GM12873 (cell line): ENCODE data around the gene LDB2.

Source experiments
- TF ChIP-seq, protein P1 (sequence below): IDR thresholded peaks from 2 replicates; pipeline ENCODE4 v1.5.1; 2012; ENCODE audit warnings: low read depth, mild to moderate bottlenecking, moderate library complexity, low read length, control low read depth; ENCODE audit not compliant: insufficient read depth; ENCODE audit errors: missing control alignments

The LDB2 gene

DNA sequence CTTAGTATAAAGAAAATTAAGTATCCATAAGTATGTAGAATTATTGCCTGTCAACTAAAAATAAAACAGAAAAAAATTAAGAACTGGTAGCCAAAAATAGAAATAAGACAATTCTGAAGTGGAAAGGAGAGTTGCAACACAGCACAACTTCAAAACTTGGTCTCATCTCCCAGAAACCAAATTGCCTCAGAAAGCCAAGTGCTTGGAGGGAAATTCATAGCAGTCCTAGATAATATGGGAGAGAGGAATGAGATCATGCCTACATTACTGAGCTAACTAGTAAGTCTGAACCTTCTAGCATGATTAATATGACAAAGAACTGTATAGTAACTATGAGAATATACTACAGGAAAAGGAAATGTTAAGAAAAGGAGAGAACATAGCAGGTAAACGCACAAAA is 256.5 kb downstream of the LDB2 start:
- TF ChIP-seq, protein P1, sequence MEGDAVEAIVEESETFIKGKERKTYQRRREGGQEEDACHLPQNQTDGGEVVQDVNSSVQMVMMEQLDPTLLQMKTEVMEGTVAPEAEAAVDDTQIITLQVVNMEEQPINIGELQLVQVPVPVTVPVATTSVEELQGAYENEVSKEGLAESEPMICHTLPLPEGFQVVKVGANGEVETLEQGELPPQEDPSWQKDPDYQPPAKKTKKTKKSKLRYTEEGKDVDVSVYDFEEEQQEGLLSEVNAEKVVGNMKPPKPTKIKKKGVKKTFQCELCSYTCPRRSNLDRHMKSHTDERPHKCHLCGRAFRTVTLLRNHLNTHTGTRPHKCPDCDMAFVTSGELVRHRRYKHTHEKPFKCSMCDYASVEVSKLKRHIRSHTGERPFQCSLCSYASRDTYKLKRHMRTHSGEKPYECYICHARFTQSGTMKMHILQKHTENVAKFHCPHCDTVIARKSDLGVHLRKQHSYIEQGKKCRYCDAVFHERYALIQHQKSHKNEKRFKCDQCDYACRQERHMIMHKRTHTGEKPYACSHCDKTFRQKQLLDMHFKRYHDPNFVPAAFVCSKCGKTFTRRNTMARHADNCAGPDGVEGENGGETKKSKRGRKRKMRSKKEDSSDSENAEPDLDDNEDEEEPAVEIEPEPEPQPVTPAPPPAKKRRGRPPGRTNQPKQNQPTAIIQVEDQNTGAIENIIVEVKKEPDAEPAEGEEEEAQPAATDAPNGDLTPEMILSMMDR, result no peak

DNA sequence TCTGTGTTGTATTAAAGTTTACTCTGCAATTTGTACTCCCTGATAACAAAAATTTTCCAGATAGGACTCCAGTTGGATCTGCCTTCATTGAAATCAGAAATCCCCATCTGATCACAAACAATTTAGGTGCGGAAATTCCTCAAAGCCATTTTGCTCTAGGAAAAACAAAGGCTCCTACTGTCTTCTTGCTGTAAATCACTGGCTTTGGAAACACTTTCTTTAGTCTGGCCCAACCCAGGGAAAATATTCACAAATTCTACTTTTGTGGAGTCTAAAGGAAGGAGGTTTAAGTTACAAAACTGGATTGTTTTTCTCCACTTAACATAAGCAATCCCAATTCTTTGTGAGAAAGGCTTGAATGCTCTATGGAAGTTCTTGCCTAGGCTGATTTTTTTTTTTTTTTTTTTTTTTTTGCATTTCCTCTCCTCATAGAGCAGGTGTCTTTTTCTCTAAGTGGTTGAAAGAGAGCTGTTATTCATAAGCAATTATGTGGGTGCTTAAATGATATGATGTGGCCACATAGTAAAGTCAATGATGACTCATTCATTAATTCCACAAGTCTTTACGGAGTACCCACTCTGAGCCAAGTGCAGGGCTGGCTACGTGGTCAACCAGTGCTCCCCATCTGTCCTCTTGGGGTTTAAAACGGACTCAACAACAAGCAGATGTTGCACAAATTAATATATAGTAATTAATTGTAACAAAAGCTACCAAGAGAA is 261.4 kb downstream of the LDB2 start:
- TF ChIP-seq, protein P1, result no peak

DNA sequence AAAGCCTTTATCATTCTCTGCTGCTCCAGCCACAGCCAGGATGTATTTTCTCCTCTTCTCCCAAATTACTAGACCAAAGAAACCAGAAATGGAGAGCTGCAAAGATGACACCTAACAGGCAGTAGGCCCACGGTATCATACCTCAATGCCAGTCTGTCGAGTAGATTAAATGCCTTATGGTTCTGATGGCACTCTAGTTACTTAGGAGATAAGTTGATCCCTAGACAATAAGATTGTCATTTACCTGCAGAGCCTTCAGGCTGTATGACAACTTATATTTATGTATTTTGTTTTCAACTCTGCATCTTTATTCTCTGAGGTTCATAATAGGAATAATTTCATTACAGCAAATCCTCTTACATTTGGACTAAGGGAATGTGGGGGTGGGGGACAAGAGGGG is 262.1 kb downstream of the LDB2 start:
- TF ChIP-seq, protein P1, result no peak

DNA sequence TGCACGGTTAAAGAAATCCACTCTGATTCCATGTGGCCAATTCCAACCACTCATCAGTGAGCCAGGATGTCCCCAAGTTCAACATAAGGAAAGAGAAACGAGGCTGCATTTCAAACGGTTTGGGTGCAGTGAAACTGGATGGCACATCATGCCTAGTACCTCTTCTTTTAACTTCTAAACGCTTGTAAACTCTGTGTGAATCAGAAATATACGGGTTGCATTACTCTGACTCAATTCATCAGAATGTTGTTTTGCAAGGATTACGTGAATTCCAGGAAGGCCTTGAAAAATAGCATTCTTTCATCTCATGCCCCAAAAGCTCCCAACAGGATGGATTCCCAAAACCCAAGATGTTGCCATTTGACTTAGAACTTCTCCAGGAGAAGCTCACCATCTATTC is 270.4 kb downstream of the LDB2 start:
- TF ChIP-seq, protein P1, result no peak

DNA sequence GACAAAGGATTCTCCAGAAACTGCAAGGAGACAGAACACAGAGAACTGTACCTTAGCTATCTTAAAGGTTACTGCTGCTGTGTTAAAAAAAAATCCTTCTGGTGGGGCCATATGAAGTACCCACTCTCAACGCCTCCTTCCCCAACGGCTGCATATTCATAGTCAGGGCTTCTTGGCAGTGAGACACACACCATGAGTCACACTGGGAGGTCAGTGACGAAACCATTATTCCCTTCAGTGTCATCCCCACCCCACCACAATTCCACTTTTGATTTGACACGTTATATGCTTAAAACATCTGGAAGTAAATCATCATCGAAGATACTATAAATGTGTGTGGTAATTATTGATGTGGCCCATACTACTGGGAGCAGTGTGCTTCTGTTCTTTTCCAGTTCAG is 271.5 kb downstream of the LDB2 start:
- TF ChIP-seq, protein P1, result no peak

DNA sequence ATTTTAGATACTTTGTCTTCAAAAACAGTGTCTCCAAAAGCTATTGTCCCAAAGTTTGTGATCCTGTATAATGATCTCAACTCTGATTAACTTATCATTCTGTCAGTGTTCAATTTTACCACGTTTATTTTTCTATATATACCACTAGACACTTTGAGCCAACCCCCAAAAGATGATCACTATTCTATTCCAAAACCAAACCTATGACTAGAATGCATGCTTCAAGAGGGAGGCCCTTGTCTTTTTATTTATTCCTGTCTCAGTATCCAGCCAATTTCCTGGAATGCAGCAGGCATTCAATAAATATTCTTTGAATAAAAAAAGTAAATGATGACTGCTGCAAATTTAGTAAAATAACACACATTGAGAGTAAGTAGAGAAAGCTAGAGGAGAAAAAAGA is 275.6 kb downstream of the LDB2 start:
- TF ChIP-seq, protein P1, result no peak

DNA sequence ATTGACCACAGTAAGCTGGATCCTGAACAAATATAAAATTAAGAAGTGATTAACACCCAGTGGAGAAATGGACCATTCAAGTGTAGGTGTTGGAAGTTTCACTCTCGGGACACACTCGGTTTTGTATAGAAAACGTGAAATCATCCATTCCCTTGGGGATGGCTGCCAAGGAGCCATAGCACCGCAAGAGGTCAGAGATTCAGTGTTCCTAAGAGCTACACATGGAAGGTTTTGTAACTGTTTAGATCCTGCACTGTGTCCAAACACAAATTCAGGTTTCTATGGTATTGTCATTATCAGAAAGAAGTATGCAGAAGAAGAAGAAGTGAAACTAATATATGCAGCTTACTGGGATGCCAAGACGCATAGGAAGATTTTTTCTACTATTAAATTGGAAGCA is 281.0 kb downstream of the LDB2 start:
- TF ChIP-seq, protein P1, result no peak
